Uterus (tissue), 4 donors: Measurements from ENCODE around the gene VEPH1. TPM values are rescaled to one million over a fixed set of nuclear protein-coding genes. Genes with fewer than 3 reads are reported as not detected.

Experiments
- DNase-seq, 2 donors: peaks; one replicate each; pipeline ENCODE4 v3.0.0-alpha.2; 2019 to 2020
- H3K27ac ChIP-seq, 2 donors: fragments of 200-600 bp; sonication (generic); 1 replicate in 1 of 2; 2 replicates in 1 of 2; pipeline ENCODE4 v1.5.1; 2016 to 2018
- H3K27me3 ChIP-seq, 2 donors: fragments of 200-600 bp; sonication (generic); one replicate each; pipeline ENCODE4 v1.5.1; 2018 to 2019; ENCODE audit warnings: control low read depth in 1 of 2
- H3K36me3 ChIP-seq, 2 donors: fragments of 200-600 bp; sonication (generic); one replicate each; pipeline ENCODE4 v1.5.1; 2019; ENCODE audit warnings: control low read depth in 1 of 2
- H3K4me1 ChIP-seq, 2 donors: fragments of 200-600 bp; sonication (generic); one replicate each; pipeline ENCODE4 v1.5.1; 2018 to 2019; ENCODE audit warnings: control low read depth in 1 of 2
- H3K4me3 ChIP-seq, 2 donors: fragments of 200-600 bp; sonication (generic); 1 replicate in 1 of 2; 2 replicates in 1 of 2; pipeline ENCODE4 v1.5.1; 2018 to 2019; ENCODE audit warnings: mild to moderate bottlenecking in 1 of 2
- H3K9me3 ChIP-seq, 2 donors: fragments of 200-600 bp; sonication (generic); one replicate each; pipeline ENCODE4 v1.5.1; 2019; ENCODE audit warnings: control low read depth in 1 of 2
- POLR2A ChIP-seq, 2 donors: fragments of 450-650 bp; IDR thresholded peaks; one replicate each; pipeline ENCODE4 v1.6.1; 2016; ENCODE audit warnings: antibody characterized with exemption in 2 of 2, mild to moderate bottlenecking in 1 of 2, moderate library complexity in 1 of 2
- intact Hi-C: fragments of 100-400 bp; cut with DNase I; formaldehyde crosslinking; loops from one replicate; pipeline ENCODE4 v1.15.1; 2023; ENCODE audit warnings: low total_unique reads
- total RNA-seq, 4 donors: library from RNA; depleted of rRNA in 3 of 4; stranded (reverse); fragments of >200 nt in 3 of 4; gene quantifications; one replicate each; pipeline versions ENCODE4 v1.1.0 to v1.2.4, GENCODE V29; 2014 to 2023
- TF ChIP-seq, protein P1 (sequence below), 4 experiments: fragments of 200-600 bp in 2 of 4; fragments of 450-650 bp in 2 of 4; sonication (generic) in 2 of 4; IDR thresholded peaks; one replicate each; pipeline ENCODE4 v1.5.1; 2016 to 2019; ENCODE audit warnings: antibody characterized with exemption in 4 of 4, mild to moderate bottlenecking in 2 of 4, moderate library complexity in 1 of 4
- donor health status: DM: yes; HTN: yes; CAD: no.

The VEPH1 gene
- total RNA-seq, 4 donors from 2014 or later, result 12.2 TPM; not detected in 3

GRCh38 chr3:157261000-157261399, 242.2 kb downstream of the VEPH1 start:
- Histone ChIP-seq H3K9me3 (no peaks in the 10 kb centered on the region), H3K27me3 (no peaks in the 10 kb centered on the region), H3K4me1 (no peaks in the 10 kb centered on the region), H3K4me3 (no peak overlapping the region), H3K36me3 (no peaks in the 10 kb centered on the region), H3K27ac (no peak overlapping the region)
- TF ChIP-seq, protein P1, sequence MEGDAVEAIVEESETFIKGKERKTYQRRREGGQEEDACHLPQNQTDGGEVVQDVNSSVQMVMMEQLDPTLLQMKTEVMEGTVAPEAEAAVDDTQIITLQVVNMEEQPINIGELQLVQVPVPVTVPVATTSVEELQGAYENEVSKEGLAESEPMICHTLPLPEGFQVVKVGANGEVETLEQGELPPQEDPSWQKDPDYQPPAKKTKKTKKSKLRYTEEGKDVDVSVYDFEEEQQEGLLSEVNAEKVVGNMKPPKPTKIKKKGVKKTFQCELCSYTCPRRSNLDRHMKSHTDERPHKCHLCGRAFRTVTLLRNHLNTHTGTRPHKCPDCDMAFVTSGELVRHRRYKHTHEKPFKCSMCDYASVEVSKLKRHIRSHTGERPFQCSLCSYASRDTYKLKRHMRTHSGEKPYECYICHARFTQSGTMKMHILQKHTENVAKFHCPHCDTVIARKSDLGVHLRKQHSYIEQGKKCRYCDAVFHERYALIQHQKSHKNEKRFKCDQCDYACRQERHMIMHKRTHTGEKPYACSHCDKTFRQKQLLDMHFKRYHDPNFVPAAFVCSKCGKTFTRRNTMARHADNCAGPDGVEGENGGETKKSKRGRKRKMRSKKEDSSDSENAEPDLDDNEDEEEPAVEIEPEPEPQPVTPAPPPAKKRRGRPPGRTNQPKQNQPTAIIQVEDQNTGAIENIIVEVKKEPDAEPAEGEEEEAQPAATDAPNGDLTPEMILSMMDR (IDR thresholded peaks at IDR 0.05), result no peak
- no peak for TF ChIP-seq POLR2A (IDR thresholded peaks at IDR 0.05)
- intact Hi-C loops, result no loop called here
- no peak for DNase-seq

- intact Hi-C loops, result no loop called here
- Histone ChIP-seq H3K4me3 (no peak overlapping the region), H3K9me3 (no peaks in the 10 kb centered on the region), H3K27me3 (no peaks in the 10 kb centered on the region), H3K4me1 (no peaks in the 10 kb centered on the region), H3K27ac (no peak overlapping the region), H3K36me3 (no peaks in the 10 kb centered on the region)
- DNase-seq, result no peak
- TF ChIP-seq, protein P1 (IDR thresholded peaks at IDR 0.05), result no peak
- TF ChIP-seq POLR2A (IDR thresholded peaks at IDR 0.05), result no peak
Observed at GRCh38 chr3:157259825-157260224, 243.4 kb downstream of the VEPH1 start.

DNA sequence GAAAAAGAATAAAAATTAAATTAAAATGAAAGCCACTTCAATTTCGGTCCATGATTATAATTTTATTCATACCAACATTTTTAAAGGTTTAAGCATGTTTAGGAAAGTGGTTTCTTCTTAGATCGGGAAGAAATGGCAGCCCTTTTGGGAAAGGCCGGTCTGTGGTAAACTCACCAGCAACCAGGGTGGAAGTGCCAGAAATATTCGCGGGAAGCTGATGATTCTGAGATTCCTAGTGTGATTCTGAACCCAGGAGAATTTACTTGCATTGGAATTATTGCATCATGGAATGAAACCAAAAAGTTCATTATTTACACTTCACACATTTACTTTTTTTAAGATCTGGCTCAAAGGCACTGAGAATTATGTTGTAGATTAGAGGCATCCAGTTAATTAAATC, 246.1 kb downstream of the VEPH1 start:
- intact Hi-C loops, result no loop called here
- TF ChIP-seq POLR2A (IDR thresholded peaks at IDR 0.05), result no peak
- TF ChIP-seq, protein P1 (IDR thresholded peaks at IDR 0.05), result no peak
- no peaks in the 10 kb centered on the region for H3K4me1 ChIP-seq
- H3K4me3 ChIP-seq, result no peak overlapping the region
- H3K36me3 ChIP-seq, result no peaks in the 10 kb centered on the region
- H3K9me3 ChIP-seq, result no peaks in the 10 kb centered on the region
- no peak for DNase-seq
- H3K27me3 ChIP-seq, result no peaks in the 10 kb centered on the region
- no peak overlapping the region for H3K27ac ChIP-seq

GRCh38 chr3:157255797-157256196, 247.4 kb downstream of the VEPH1 start:
- Histone ChIP-seq H3K27ac (no peak overlapping the region), H3K4me3 (no peak overlapping the region), H3K4me1 (no peaks in the 10 kb centered on the region), H3K36me3 (no peaks in the 10 kb centered on the region), H3K9me3 (no peaks in the 10 kb centered on the region), H3K27me3 (no peaks in the 10 kb centered on the region)
- intact Hi-C loops, result no loop called here
- DNase-seq, result no peak
- TF ChIP-seq POLR2A (IDR thresholded peaks at IDR 0.05), result no peak
- TF ChIP-seq, protein P1 (IDR thresholded peaks at IDR 0.05), result no peak

DNA sequence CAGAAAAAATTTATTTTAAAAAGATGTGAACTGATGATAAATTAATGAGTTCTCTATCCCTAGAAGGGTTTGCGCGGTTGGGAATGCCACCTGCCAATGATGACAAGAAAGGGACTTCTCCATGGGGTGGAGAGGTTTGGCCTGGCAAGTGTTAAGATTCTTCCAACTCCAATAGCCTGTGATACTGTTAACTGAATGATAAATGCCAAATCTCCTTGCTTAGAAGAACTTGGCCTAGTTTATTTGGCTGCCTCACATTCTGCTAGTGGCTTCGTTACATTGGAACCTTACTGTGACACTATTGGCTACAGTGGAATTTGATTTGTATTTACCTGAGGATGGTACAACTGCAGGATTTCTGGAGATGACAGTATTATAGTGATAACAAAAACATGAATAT, 251.5 kb downstream of the VEPH1 start:
- no peaks in the 10 kb centered on the region for H3K9me3 ChIP-seq
- intact Hi-C loops, result no loop called here

More for the DNA sequence above, 251.5 kb downstream of the VEPH1 start:
- no peaks in the 10 kb centered on the region for H3K27me3 ChIP-seq
- TF ChIP-seq POLR2A (IDR thresholded peaks at IDR 0.05), result no peak
- TF ChIP-seq, protein P1 (IDR thresholded peaks at IDR 0.05), result no peak
- no peak for DNase-seq
- no peak overlapping the region for H3K27ac ChIP-seq
- no peak overlapping the region for H3K4me3 ChIP-seq
- no peaks in the 10 kb centered on the region for H3K4me1 ChIP-seq
- no peaks in the 10 kb centered on the region for H3K36me3 ChIP-seq
